ENCODE data around the gene ATP5F1E. TPM values are rescaled to one million over a fixed set of nuclear protein-coding genes. Genes with fewer than 3 reads are reported as not detected.

ATP5F1E gene
- total and polyA plus RNA-seq, 2 experiments from 2014 or later, result 12.9 to 211 TPM

GRCh38 chr20:59014680-59015389 lies 17.3 kb downstream of the ATP5F1E start:
- Mint-ChIP-seq H3K27ac (no peak overlapping the region), H3K4me3 (no peak overlapping the region), H3K9me3 (no peaks in the 10 kb centered on the region), H3K4me1 (peaks cover 24% of the 10 kb centered on the region; the same call in 2 of the 3 replicates), H3K27me3 (ENCODE audit: insufficient read depth, low read depth, poor library complexity) (peaks cover 15% of the 10 kb centered on the region), H3K36me3 (ENCODE audit: low read depth) (no peaks in the 10 kb centered on the region)
- Histone ChIP-seq H2AFZ (no peak overlapping the region), H4K20me1 (replicated peaks; ENCODE audit: insufficient read depth) (no peaks in the 10 kb centered on the region), H3K4me3 (no peak overlapping the region), H3K27me3 (ENCODE audit: insufficient read depth) (no peaks in the 10 kb centered on the region), H3K4me1 (ENCODE audit: insufficient read depth) (peaks cover 5% of the 10 kb centered on the region; the same call in 1 of the 2 replicates), H3K79me2 (replicated peaks; ENCODE audit: insufficient read depth) (no peaks in the 10 kb centered on the region), H3K36me3 (ENCODE audit: insufficient read depth) (no peaks in the 10 kb centered on the region), H3F3A (replicated peaks; ENCODE audit: low read depth) (no peaks in the 10 kb centered on the region), H3K9me2 (ENCODE audit: insufficient read depth) (no peaks in the 10 kb centered on the region), H3K4me2 (no peak overlapping the region), H3K27ac (ENCODE audit: low read depth) (no peak overlapping the region)
- DNase-seq (ENCODE audit: low spot score), result no peak
- ATAC-seq, result no peak
- no peak for TF ChIP-seq CREB1 (CRISPR knock-in tag; IDR thresholded peaks at IDR 0.05; ENCODE audit: low read depth)
- TF ChIP-seq EZH2 (IDR thresholded peaks at IDR 0.05; ENCODE audit: low read depth, unreplicated experiment), result no peak
- TF ChIP-seq STAT1 (IDR thresholded peaks at IDR 0.05; ENCODE audit: unreplicated experiment), result no peak
- no peak for TF ChIP-seq ZNF462 (CRISPR knock-in tag; IDR thresholded peaks at IDR 0.05)
- no peak for TF ChIP-seq POLR2AphosphoS5 (IDR thresholded peaks at IDR 0.05; ENCODE audit: low read depth)
- TF ChIP-seq ZNF331 (CRISPR knock-in tag; IDR thresholded peaks at IDR 0.05; ENCODE audit: low read depth), result no peak
- no peak for TF ChIP-seq REST (IDR thresholded peaks at IDR 0.05; ENCODE audit: unreplicated experiment)
- TF ChIP-seq CTCF (conservative IDR thresholded peaks at IDR 0.05; ENCODE audit: low read depth in 2 of 2), result no peak
- no peak for TF ChIP-seq EZH2phosphoT487 (IDR thresholded peaks at IDR 0.05; ENCODE audit: unreplicated experiment)
